Iris pigment epithelial cell (primary cell): Measurements from ENCODE around the gene VSIG2.
A peak's percentile ranks its signal among the peaks of the same experiment; 100 is the strongest.

ENCODE experiments used
- DNase-seq: peaks from one replicate; pipeline ENCODE4 v3.0.0-alpha.2; 2011; ENCODE audit warnings: low read depth

VSIG2 gene

DNA sequence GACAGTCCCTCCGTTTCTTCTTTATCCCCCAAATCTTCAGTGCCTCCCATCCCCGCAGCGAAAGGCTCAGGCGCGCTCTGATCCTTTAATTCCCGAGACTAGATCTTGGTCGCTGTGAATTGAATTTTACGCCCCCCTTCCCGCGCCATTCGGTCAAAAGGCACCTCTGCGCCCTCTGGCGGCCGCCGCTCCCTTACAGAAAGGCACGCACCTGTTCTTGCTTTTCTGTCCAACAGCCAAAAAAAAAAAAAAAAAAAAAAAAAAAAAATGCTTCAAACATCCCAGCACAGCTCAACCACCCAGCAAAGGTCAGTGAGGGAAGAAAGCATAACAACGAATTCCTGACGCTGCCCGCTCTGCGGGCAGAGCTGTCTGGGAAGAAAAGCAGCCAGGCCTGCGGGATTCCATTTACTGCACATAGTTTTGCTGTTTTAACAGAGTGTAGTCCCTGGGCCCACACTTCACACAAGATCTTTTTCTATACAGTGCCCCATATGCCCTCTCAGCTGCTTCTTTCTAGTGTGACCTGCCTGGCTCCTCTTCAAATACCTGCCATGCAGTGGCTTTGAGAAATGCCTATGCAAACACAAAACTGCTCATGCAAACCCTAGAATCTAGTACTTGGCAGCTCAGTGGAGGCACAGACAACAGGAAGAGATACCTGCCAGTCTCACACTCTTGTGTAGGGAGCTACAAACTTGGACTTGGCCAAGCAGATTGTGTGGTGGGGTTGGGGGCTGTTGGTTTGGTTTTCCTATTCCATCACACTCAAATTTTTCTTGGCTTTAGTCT is 11.3 kb upstream of the VSIG2 start:
- DNase-seq, result peak; percentile 62

DNA sequence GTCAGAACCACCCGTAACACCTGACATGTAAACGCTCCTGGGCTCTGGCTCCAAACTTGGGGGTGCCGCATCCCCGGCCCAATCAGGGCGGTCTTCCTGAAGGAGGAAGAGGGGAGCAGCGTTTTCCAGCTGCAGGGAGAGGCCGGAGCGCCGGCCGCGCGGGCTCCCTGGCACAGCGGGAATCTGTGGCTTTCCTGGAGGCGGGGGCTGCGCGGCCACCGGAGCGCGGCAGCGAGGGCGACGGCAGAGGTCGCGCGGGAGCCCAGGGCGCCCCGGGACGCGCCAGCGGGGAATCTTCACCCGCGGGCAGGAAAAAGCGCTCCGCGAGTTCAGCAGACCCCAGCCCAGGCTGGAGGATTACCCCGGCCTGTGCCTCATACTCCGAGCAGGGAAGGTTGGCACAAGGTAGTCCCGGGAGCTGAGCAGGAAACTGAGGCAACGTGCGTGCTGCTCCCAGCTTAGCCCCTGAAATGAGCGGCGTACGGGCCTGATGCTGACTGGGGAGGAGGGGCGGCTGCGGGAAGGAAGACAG is 10.6 kb upstream of the VSIG2 start:
- no peak for DNase-seq

DNA sequence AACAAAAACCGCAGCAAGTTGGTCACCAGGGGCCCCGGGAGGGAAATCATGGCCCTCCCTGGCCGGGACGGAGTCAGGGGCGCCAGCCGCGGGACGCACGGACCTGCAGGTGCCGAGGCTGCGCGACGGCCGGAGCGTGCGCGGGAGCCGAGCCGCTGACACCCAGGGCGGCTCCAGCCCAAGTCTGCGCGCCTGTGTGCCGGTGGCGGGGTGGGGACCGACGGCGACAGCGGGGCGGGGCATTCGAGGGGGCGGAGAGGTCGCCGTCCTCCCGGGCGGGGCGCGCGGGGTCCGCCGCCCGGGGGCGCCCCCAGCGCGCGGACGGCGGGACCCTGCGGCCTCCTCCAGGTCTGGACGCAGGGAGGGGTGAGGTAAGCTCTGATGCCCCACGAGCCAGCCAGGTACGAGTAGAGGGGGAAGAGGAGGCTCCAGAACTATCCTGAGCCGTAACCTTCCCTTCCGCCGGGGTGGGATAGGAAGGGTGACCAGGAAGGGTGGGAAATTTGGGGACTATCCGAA is 10.1 kb upstream of the VSIG2 start, which contains the start of gene ESAM:
TSS of gene ESAM (minus strand) at position 186 of the 519 bp plus-strand sequence. CDS start at position 50, 136 bp downstream.
- no peak for DNase-seq

DNA sequence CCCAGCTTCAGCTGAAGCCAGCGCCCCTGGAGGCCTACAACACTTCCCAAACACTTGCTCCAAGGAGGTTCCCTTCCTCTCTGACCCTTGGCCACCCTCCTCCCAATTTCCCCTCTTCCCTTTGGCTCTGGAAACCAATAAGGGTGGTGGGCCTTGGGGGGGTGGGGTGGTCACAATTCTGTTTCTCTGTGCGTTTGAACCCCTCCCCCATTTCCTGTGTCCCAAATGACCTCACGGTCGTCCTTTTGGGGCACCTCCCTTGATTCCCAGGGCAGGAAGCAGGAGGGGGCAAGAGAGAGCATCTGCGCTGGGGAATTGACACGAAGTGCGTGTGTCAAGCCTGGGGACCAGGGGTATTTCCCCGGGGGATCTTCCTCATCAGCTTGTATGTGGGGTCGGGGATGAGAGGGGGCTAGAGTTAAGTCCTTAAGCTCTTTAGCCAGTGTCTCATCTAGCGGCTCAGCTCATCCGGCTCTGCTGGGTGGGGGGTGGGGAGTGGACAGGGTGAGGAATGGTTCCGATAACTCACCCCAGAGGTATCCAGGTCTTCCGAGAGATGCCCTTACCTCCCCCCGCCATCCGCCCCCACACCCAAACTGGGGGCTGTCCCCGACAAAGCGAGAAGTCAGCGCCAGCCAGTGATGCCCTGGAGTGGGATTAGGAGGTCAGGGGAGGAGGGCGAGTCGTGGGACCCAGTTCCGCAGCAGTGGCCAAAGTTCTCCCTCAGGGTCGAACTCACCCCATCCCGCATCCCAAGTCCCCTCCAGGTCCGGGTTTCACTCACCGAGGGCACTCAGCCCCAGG is 9.4 kb upstream of the VSIG2 start:
- no peak for DNase-seq

DNA sequence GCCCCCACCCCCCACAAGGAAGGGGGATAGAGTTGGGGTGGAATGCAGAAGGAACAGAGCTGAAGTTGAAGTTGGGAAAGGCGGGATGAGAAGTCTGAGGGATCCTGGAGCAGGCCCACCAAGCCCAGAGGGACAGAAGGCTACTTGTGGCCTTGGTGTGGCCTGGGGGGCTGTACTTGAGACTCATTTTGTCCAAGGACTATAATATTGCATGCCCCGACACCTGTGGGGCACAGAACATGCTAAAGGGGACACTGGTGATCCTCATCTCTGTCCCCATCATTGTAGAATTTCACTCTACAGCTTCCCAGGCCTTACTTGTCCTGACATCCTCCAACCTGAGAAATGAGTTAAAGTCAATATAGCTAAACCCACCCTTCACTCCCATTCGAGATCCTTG is 8.8 kb upstream of the VSIG2 start:
- no peak for DNase-seq

DNA sequence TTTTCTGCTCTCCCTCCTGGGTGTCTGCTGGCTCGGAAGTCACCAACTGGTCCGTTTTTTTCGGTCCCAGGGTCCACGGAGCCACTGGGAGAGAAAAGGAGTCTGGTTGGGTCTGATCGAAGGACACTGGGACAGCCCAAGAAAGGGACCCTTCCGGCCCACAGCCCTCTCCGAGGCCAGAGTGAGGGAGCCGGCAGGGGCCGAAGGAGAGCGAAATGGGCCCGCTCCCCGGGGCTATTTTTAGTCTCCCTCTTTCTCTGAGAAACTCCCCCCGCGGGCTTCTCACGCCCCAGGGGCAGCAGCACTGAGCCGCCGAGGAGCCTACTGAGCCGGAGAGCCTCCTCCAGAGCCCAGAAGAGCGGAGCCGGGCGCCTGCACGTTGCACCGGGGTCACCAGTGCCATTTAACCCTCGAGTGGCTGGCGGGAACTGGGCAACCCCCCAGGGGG is 8.2 kb upstream of the VSIG2 start:
- no peak for DNase-seq

DNA sequence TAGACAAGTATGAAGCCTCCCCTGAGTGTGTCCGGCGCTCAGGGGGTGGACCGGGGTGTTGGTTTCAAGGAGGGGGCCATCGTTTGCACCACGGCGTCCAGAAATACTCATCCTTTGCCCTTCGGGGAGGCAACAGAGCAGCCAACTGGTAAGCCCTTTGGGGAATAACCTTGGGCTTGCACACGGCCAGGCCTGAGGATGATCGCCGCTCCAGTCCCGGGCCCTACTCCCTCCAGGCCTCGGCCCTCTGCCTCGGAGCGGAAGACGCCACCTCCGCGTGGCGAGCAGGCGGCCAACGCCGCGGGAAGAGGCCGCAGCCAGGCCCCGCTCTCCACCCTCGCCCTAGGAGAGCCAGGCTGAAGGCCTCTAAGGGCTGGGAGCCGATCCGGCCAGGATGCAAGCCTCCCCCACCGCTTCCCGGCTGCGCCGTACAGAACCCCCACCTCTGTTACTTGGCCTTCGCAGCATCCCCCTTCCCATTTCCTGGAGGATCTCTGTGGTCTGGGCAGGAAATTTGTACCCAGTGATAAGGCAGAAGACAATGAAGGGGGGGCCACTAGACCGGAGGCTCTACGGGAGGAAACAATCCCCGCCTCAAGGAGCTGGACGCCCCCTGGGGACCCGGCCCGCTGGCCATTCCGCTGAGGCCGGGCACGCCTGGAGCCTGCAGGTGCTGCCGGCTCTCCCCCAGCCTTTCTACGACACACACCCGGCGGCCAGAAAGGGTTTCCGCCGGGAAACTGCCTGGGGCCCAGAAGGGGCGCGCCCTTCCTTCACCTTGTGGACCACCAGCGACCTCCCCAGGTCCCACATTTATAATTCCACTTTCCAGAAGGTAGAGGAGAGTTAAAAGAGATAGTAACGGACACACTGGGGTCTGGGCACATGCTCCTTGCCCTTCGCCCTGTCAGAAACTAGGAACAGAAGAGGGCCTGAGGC is 7.5 kb upstream of the VSIG2 start:
- DNase-seq, result no peak

DNA sequence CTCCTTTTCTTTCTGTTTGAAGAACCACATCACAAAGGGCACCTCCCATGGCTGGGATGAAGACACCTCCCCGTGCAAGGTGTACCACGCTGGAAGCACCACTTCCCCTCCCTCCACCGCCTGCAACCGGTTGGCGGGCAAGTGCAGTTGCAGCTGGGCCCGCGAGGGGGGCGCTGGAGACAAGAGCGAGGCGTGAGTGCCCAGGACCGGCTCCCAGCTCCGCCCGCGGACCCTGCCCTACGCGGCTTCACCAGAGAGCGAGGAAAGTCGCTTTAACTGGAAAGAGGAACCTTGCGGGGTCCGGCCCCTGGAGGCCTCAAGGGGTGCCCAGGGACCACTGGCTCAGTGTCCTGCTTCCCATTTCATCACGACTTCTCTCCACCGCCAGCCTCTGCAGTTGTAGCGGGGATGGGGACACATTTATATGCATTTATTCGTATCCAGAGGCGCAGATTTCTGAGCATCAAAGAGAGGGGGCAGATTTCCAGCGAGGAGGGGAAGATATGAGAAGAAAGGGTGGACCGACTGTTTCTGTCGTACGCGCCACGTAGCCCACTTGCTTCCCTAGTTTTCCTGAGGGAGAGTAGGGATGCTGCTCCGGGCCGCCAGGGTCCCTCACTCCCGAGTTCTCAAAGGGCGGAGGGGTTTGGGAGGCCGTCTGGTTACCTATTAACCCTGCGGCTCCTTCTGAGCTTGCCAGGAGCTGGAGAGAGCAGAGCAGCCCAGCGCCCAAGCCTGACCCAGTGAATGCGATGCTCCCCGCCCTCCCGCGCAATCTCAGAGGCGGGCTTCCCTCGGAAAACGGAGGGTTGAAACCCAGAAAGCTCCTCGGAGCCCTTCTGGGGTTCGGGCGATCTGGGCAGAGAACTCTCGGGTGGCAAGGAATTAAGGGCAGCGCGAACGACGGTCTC is 6.6 kb upstream of the VSIG2 start:
- peak; percentile 71 for DNase-seq

DNA sequence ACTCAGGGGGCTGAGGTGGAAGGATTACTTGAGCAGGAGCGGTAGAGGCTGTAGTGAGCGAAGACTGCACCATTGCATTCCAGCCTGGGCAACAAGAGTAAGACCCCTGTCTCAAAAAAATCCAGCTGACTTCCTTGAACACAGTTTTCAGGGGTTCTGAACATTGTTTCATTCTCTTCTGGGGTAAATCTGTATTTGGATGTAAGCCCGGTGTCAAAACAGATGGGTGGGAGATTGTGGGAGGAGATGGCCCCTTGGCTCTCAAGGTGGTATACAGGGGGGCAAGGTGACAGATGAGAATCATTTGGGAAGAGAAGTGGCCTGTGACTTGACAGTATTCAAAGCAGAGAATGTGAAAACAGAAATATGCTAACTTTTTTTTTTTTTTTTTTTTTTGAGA is 5.3 kb upstream of the VSIG2 start:
- DNase-seq, result no peak

DNA sequence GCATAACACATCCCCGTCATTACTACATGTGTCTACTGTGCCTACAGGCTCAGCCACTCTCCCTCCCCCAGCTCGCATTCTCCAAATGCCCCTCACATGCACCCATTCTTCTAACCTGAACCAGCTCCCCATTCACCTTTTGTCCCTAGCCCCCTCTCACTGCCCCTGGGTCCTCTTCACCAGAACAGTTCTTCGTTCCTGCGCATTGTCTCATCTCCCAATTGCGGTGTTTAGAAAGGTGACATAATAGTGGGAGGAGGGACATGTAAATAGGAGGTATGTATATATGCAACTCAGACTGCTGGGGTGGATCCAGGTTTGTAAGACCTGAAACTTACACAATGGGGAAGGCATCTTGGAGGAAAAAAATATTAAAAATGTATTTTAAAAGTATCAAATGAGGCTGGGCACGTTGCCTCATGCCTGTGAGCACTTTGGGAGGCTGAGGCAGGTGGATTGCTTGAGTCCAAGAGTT is 4.7 kb upstream of the VSIG2 start:
- no peak for DNase-seq

DNA sequence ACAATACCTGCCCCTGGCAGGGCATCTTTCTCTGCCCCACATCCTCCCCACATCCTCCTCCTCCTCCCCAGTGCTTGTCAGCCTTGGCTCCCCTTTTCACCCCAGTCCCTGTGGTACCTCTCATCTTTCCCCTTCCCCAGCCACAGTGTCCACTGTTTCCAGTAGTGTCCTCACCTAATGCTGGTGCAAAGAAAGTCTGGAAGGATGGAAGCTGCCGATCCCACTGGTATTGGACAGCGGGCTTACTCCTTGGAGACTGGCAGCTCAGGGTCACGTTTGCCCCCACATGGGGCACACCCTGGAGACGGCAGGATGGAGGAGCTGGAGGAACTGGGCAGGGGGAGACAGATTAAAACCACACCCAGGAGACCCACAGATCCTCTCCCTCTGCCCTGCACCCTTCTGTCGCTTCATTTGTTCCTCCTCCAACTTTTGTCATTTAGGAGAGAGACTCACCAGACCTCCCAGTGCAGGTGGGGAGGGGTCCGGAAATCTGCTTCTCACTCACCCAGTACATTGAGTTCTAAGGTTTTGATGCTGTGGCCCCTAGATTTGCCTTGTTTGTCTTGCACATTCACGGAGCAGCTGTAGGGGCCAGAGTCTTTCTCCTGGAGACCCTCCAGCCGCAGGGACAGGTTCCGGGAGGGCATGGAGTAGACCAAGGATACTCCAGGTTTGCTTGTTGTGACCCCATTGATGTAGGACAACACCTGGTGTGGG is 4.1 kb upstream of the VSIG2 start:
- no peak for DNase-seq

DNA sequence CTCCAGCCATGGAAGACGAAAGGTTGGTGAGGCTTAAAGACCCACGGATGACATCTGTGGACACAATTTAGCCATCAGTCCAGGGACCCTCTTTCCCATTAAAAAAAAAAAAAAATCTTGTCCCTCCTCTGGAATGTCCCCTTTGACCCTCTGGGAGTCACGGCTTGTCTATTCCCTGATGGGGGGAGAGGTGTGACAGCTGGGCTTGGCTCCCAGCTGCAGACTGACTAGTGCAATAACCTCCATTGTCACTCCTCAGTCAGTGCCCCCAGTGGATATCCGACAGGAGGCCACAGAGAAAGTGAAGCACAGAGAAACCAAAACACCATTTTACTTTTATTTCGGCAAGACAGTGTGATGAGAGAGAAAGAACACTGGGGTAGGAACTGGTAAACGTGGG is 2.7 kb upstream of the VSIG2 start:
- DNase-seq, result no peak

DNA sequence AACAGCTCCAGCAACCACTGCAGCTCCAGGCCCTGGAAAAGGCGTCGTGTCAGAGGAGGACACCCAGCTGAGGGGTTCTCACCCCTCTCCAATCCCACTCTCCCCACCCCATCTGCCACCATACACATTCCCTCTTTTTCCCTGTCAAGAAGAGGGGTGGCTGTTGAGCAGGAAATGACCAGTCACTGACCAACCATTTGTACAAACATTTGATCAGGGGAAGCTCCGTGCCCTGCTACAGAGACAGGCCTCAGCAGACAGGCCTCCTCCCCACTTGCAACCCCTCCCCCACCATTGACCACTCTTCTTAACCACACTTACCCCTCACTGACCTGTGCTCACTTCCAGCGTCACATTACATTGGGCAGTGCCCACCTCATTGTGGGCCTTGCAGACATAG is 2.3 kb upstream of the VSIG2 start:
- no peak for DNase-seq

DNA sequence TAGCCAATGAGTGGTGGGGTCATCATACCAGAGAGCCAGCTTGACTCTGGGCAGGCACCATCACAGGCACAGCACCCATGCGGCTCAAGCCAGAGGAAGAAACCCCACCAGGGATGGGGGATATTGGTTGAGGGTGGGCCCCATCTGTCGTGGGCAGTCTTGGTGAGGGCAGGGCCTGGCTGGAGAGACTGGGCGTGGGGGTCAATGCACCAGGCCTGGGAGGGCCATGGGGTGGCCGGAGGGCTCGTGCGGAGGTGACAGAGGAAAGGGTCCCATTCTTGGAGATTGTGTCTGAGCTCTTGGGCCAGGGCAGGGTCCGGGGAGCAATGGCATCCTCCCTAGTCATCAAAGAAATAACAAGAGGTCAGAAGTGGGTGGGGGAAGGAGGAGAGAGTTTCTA is 1.6 kb upstream of the VSIG2 start:
- DNase-seq, result no peak

DNA sequence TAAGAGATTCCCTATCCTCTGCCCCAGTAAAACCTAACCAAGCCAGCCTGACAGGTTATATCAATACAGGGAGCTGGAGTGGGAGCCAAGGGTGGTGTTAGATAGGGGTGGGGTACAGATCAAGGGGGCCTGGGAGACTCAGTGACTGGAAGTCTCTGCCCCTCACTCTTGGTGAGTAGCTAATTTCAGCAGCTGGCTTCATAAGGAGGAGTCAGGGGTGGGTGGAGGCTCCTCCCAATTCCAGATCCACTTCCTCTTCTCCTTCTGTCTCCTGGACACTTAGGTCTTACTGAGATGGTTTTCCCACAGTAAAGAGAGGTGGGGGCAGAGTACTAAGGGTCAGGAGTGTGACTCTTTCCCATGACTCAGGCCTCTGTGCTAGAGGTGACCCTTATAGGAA is 1.1 kb upstream of the VSIG2 start:
- no peak for DNase-seq

DNA sequence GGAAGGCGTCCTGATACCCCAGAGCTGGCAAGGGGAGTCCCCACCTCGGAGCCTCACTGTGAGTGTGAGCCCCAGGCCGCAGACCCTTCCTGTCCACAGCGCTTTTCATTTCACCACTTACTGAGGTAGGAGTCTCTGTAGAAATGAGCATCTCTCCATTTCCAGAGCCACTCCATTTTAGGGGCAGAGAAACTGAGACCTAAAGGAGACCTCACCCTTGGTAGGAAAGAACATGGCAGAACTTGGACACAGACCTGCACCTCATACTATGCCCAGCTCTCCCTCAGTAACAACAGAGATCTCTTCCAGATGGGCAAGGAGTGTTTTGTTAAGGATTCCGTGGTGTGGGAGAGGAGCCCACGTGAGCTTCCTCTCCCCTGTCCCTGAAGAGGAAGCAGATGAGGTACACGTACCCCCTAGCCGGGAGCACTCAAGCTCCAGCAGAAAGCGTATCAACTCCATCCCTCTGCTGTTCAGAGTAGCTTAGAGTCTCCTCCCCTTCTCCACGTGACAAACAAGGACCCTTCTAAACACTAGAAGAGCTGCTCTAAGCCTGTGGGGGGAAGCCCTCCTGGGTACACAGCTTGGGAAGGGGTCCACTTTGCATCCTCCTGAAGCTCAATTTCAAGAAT is 532 bp upstream of the VSIG2 start:
- DNase-seq, result no peak

DNA sequence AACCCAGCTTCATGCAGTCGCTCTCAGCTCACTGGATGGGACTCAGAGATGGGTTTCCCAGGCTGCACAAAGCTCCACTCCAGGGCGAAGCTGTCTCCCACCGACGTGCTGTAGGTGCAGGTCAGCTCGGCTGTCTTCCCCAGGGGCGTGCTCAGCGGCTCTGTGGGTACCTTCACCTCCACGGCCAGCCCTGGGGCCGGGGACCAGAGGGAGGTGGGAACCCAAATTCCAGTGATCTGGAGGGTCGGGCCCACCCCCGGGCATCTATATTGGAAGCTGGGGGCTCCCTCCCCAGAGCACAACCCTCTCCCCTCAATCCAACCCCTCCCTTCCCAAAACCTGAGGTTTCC is 689 bp downstream of the VSIG2 start:
- DNase-seq, result no peak

DNA sequence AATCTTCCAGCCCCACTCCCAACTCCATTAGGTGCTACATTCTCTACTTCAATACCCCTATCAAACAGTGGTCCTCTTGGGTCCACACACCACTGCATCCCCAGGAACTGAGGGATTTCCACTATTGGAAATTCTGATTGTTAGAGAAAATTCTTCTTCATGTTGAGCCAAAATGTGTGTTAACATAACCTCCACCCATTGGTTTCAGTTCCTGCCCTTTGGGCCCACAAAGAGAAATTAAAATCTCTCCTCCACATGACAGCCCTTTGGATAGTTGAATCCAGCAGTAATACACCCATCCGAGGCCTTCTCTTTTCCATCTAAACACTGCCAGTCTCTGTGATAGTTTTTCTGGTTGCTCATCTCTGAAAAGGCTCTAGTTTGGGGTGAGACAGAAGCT is 2.1 kb downstream of the VSIG2 start:
- no peak for DNase-seq
